ENCODE results near the gene C19orf47. TPM values are rescaled to one million over a fixed set of nuclear protein-coding genes. Genes with fewer than 3 reads are reported as not detected.

Gene C19orf47
- polyA plus RNA-seq, 1 donor from 2014 or later, result 22.8 TPM

GRCh38 chr19:40332669-40333068 lies 15.5 kb downstream of the C19orf47 start:
- Histone ChIP-seq H3K9me3 (ENCODE audit: low read length) (no peaks in the 10 kb centered on the region), H3K36me3 (ENCODE audit: insufficient read depth, low read length) (no peaks in the 10 kb centered on the region), H4K20me1 (ENCODE audit: insufficient read depth) (no peaks in the 10 kb centered on the region), H2AFZ (ENCODE audit: low read depth, low read length) (no peak overlapping the region), H3K79me2 (replicated peaks; ENCODE audit: insufficient read depth, low read length) (no peaks in the 10 kb centered on the region), H3K4me2 (ENCODE audit: low read length) (no peak overlapping the region), H3K27ac (ENCODE audit: low read length) (no peak overlapping the region), H3K9me2 (ENCODE audit: insufficient read depth, low read length) (no peaks in the 10 kb centered on the region), H3F3A (ENCODE audit: insufficient read depth, low read length, poor library complexity, severe bottlenecking) (no peaks in the 10 kb centered on the region), H3K9ac (ENCODE audit: low read length) (no peak overlapping the region), H3K4me3 (ENCODE audit: low read length) (no peak overlapping the region), H3K27me3 (ENCODE audit: insufficient read depth, low read depth, low read length) (no peaks in the 10 kb centered on the region)
- TF ChIP-seq EZH2 (IDR thresholded peaks at IDR 0.05; ENCODE audit: borderline replicate concordance, insufficient read depth, low read length, poor library complexity, severe bottlenecking) (no peak), SMC3 (conservative IDR thresholded peaks at IDR 0.05; ENCODE audit: poor library complexity) (no peak), MXI1 (conservative IDR thresholded peaks at IDR 0.05; ENCODE audit: poor library complexity, severe bottlenecking) (no peak), RAD21 (conservative IDR thresholded peaks at IDR 0.05) (no peak), TAF1 (IDR thresholded peaks at IDR 0.05; ENCODE audit: low read depth) (no peak), EP300 (conservative IDR thresholded peaks at IDR 0.05; ENCODE audit: poor library complexity, severe bottlenecking) (no peak), POLR2AphosphoS5 (IDR thresholded peaks at IDR 0.05) (no peak)
- TF ChIP-seq, protein P1, sequence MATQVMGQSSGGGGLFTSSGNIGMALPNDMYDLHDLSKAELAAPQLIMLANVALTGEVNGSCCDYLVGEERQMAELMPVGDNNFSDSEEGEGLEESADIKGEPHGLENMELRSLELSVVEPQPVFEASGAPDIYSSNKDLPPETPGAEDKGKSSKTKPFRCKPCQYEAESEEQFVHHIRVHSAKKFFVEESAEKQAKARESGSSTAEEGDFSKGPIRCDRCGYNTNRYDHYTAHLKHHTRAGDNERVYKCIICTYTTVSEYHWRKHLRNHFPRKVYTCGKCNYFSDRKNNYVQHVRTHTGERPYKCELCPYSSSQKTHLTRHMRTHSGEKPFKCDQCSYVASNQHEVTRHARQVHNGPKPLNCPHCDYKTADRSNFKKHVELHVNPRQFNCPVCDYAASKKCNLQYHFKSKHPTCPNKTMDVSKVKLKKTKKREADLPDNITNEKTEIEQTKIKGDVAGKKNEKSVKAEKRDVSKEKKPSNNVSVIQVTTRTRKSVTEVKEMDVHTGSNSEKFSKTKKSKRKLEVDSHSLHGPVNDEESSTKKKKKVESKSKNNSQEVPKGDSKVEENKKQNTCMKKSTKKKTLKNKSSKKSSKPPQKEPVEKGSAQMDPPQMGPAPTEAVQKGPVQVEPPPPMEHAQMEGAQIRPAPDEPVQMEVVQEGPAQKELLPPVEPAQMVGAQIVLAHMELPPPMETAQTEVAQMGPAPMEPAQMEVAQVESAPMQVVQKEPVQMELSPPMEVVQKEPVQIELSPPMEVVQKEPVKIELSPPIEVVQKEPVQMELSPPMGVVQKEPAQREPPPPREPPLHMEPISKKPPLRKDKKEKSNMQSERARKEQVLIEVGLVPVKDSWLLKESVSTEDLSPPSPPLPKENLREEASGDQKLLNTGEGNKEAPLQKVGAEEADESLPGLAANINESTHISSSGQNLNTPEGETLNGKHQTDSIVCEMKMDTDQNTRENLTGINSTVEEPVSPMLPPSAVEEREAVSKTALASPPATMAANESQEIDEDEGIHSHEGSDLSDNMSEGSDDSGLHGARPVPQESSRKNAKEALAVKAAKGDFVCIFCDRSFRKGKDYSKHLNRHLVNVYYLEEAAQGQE (IDR thresholded peaks at IDR 0.05; ENCODE audit: borderline replicate concordance), result no peak
- TF ChIP-seq, protein P2, sequence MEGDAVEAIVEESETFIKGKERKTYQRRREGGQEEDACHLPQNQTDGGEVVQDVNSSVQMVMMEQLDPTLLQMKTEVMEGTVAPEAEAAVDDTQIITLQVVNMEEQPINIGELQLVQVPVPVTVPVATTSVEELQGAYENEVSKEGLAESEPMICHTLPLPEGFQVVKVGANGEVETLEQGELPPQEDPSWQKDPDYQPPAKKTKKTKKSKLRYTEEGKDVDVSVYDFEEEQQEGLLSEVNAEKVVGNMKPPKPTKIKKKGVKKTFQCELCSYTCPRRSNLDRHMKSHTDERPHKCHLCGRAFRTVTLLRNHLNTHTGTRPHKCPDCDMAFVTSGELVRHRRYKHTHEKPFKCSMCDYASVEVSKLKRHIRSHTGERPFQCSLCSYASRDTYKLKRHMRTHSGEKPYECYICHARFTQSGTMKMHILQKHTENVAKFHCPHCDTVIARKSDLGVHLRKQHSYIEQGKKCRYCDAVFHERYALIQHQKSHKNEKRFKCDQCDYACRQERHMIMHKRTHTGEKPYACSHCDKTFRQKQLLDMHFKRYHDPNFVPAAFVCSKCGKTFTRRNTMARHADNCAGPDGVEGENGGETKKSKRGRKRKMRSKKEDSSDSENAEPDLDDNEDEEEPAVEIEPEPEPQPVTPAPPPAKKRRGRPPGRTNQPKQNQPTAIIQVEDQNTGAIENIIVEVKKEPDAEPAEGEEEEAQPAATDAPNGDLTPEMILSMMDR (IDR thresholded peaks at IDR 0.05; ENCODE audit: poor library complexity, severe bottlenecking), result no peak

DNA sequence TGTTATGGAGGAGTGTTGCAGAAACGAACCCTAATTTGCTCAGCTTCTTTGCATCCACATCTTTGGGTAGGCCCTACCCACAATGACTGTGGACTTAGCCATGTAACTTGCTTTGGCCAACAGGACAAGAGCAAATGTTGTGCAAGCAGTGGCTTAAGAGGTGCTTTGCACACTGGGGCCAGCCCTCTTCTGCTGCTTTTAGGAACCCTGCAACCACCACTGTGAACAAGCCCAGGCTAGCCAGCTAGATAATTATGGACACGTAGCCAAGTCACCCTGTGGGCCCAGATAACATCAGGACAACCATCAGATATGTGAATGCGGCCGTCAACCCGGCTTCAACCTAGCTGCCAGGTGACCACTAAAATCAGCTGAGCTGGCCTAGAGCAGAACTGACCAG lies 17.1 kb downstream of the C19orf47 start:
- H3K27ac ChIP-seq (ENCODE audit: low read length), result no peak overlapping the region
- no peaks in the 10 kb centered on the region for H3K9me3 ChIP-seq (ENCODE audit: low read length)
- no peaks in the 10 kb centered on the region for H3F3A ChIP-seq (ENCODE audit: insufficient read depth, low read length, poor library complexity, severe bottlenecking)
- no peak overlapping the region for H2AFZ ChIP-seq (ENCODE audit: low read depth, low read length)
- no peaks in the 10 kb centered on the region for H3K9me2 ChIP-seq (ENCODE audit: insufficient read depth, low read length)
- H4K20me1 ChIP-seq (ENCODE audit: insufficient read depth), result no peaks in the 10 kb centered on the region
- TF ChIP-seq SMC3 (conservative IDR thresholded peaks at IDR 0.05; ENCODE audit: poor library complexity) (no peak), MXI1 (conservative IDR thresholded peaks at IDR 0.05; ENCODE audit: poor library complexity, severe bottlenecking) (no peak), RAD21 (conservative IDR thresholded peaks at IDR 0.05) (no peak), EZH2 (IDR thresholded peaks at IDR 0.05; ENCODE audit: borderline replicate concordance, insufficient read depth, low read length, poor library complexity, severe bottlenecking) (no peak), EP300 (conservative IDR thresholded peaks at IDR 0.05; ENCODE audit: poor library complexity, severe bottlenecking) (no peak), POLR2AphosphoS5 (IDR thresholded peaks at IDR 0.05) (no peak), TAF1 (IDR thresholded peaks at IDR 0.05; ENCODE audit: low read depth) (no peak)
- TF ChIP-seq, protein P1 (IDR thresholded peaks at IDR 0.05; ENCODE audit: borderline replicate concordance), result no peak
- TF ChIP-seq, protein P2 (IDR thresholded peaks at IDR 0.05; ENCODE audit: poor library complexity, severe bottlenecking), result no peak
- H3K79me2 ChIP-seq (replicated peaks; ENCODE audit: insufficient read depth, low read length), result no peaks in the 10 kb centered on the region
- H3K9ac ChIP-seq (ENCODE audit: low read length), result no peak overlapping the region
- no peak overlapping the region for H3K4me2 ChIP-seq (ENCODE audit: low read length)
- no peak overlapping the region for H3K4me3 ChIP-seq (ENCODE audit: low read length)
- no peaks in the 10 kb centered on the region for H3K27me3 ChIP-seq (ENCODE audit: insufficient read depth, low read depth, low read length)
- no peaks in the 10 kb centered on the region for H3K36me3 ChIP-seq (ENCODE audit: insufficient read depth, low read length)

All from neural cell (in vitro differentiated cells).